Measurements from ENCODE around the gene DLX4.

DNA sequence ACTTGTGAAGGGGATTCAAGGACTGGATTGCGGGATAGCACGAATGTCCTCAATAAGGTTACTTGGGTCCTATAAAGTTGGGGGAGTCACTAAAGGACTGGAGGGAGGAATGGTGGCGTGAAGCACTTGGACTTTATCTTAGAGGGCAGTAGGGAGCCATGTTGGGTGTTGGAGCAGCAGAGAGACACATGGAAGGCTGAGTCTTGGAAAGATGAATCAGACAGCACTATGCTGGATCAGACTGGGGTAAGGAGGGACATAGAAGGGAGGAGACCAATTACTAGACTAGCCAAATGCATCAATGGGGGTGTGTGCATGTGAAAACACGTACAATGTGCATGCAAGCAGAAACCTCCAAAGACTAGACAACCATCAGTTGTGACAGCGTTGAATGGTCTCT, 26.0 kb upstream of the DLX4 start:
- TF ChIP-seq CTCF (IDR thresholded peaks at IDR 0.05) (no peak), POLR2A (IDR thresholded peaks at IDR 0.05) (no peak), POLR2AphosphoS5 (IDR thresholded peaks at IDR 0.05) (no peak), EP300 (IDR thresholded peaks at IDR 0.05; ENCODE audit: low read depth) (no peak)

All from transverse colon (tissue), 4 donors.